ENCODE results near the gene DAB1. TPM values are rescaled to one million over a fixed set of nuclear protein-coding genes. Genes with fewer than 3 reads are reported as not detected.

The DAB1 gene
- total RNA-seq, 4 donors from 2014 or later, result 0.48 to 1.2 TPM; not detected in 2

- 41% methylated on average over 2 of the region's 2 CpGs; no CpG with 5 or more reads in 1 of the 2 donors for WGBS, 2 donors (ENCODE audit: low coverage in 1 of 2)
- intact Hi-C loops (cut with DNase I; ENCODE audit: low total_unique reads), result no loop called here
- Histone ChIP-seq H3K27ac (no peak overlapping the region), H3K36me3 (no peaks in the 10 kb centered on the region), H3K9me3 (no peaks in the 10 kb centered on the region), H3K4me3 (no peak overlapping the region), H3K4me1 (no peaks in the 10 kb centered on the region), H3K27me3 (no peaks in the 10 kb centered on the region)
- in situ Hi-C loops (cut with MboI; ENCODE audit: low pct_ligation_motif_present in 1 of 4, low pct_unique_long_range_greater_than_20kb in 1 of 4, low sequenced_read_pairs in 3 of 4), result no loop called here
- DNase-seq, result no peak
- no peak for TF ChIP-seq POLR2A (IDR thresholded peaks at IDR 0.05)
- TF ChIP-seq EP300 (IDR thresholded peaks at IDR 0.05; ENCODE audit: low read depth), result no peak
- TF ChIP-seq CTCF (IDR thresholded peaks at IDR 0.05), result no peak
- no peak for TF ChIP-seq POLR2AphosphoS5 (IDR thresholded peaks at IDR 0.05)
Measured at GRCh38 chr1:57254022-57254421, 169.8 kb downstream of the DAB1 start.

GRCh38 chr1:57252597-57253294, 171.1 kb downstream of the DAB1 start:
- WGBS, 2 donors (ENCODE audit: low coverage in 1 of 2), result 46 to 72% methylated on average over 3 to 10 of the region's 10 CpGs
- no peak for DNase-seq

GRCh38 chr1:57250021-57250420, 173.8 kb downstream of the DAB1 start:
- no peaks in the 10 kb centered on the region for H3K4me1 ChIP-seq
- no peaks in the 10 kb centered on the region for H3K9me3 ChIP-seq
- in situ Hi-C loops (cut with MboI; ENCODE audit: low pct_ligation_motif_present in 1 of 4, low pct_unique_long_range_greater_than_20kb in 1 of 4, low sequenced_read_pairs in 3 of 4) (no loop called here), intact Hi-C loops (cut with DNase I; ENCODE audit: low total_unique reads) (no loop called here)
- WGBS, 2 donors (ENCODE audit: low coverage in 1 of 2), result 92 to 95% methylated on average over 3 of the region's 3 CpGs
- DNase-seq, result no peak
- H3K27ac ChIP-seq, result no peak overlapping the region
- TF ChIP-seq EP300 (IDR thresholded peaks at IDR 0.05; ENCODE audit: low read depth), result no peak
- H3K36me3 ChIP-seq, result no peaks in the 10 kb centered on the region
- H3K27me3 ChIP-seq, result no peaks in the 10 kb centered on the region
- H3K4me3 ChIP-seq, result no peak overlapping the region

More at GRCh38 chr1:57252597-57253294, 171.1 kb downstream of the DAB1 start:
- H3K36me3 ChIP-seq, result no peaks in the 10 kb centered on the region
- no peak overlapping the region for H3K4me3 ChIP-seq
- in situ Hi-C loops (cut with MboI; ENCODE audit: low pct_ligation_motif_present in 1 of 4, low pct_unique_long_range_greater_than_20kb in 1 of 4, low sequenced_read_pairs in 3 of 4), result no loop called here
- H3K27me3 ChIP-seq, result no peaks in the 10 kb centered on the region
- intact Hi-C loops (cut with DNase I; ENCODE audit: low total_unique reads), result no loop called here
- H3K27ac ChIP-seq, result no peak overlapping the region
- no peaks in the 10 kb centered on the region for H3K9me3 ChIP-seq
- no peaks in the 10 kb centered on the region for H3K4me1 ChIP-seq
- TF ChIP-seq POLR2A (IDR thresholded peaks at IDR 0.05), result no peak
- no peak for TF ChIP-seq POLR2AphosphoS5 (IDR thresholded peaks at IDR 0.05)
- TF ChIP-seq CTCF (IDR thresholded peaks at IDR 0.05), result no peak
- TF ChIP-seq EP300 (IDR thresholded peaks at IDR 0.05; ENCODE audit: low read depth), result no peak

GRCh38 chr1:57249511-57249910, 174.3 kb downstream of the DAB1 start:
- 62 to 80% methylated on average over 1 to 2 of the region's 2 CpGs for WGBS, 2 donors (ENCODE audit: low coverage in 1 of 2)
- H3K27ac ChIP-seq, result no peak overlapping the region

More at GRCh38 chr1:57249511-57249910, 174.3 kb downstream of the DAB1 start:
- H3K27me3 ChIP-seq, result no peaks in the 10 kb centered on the region
- no peaks in the 10 kb centered on the region for H3K4me1 ChIP-seq
- no peak overlapping the region for H3K4me3 ChIP-seq
- no peaks in the 10 kb centered on the region for H3K36me3 ChIP-seq
- no peak for TF ChIP-seq POLR2A (IDR thresholded peaks at IDR 0.05)
- no peak for TF ChIP-seq POLR2AphosphoS5 (IDR thresholded peaks at IDR 0.05)
- TF ChIP-seq EP300 (IDR thresholded peaks at IDR 0.05; ENCODE audit: low read depth), result no peak
- TF ChIP-seq CTCF (IDR thresholded peaks at IDR 0.05), result no peak
- no peaks in the 10 kb centered on the region for H3K9me3 ChIP-seq
- intact Hi-C loops (cut with DNase I; ENCODE audit: low total_unique reads) (no loop called here), in situ Hi-C loops (cut with MboI; ENCODE audit: low pct_ligation_motif_present in 1 of 4, low pct_unique_long_range_greater_than_20kb in 1 of 4, low sequenced_read_pairs in 3 of 4) (no loop called here)
- no peak for DNase-seq

Data from transverse colon (tissue), 4 donors.